Kidney glomerular epithelial cell (primary cell): ENCODE measurements around the gene SFT2D3.
"Not testable (repeated sequence)": the region's sequence is repeated elsewhere in the genome, so short reads cannot be mapped to it uniquely, and the experiment has no call there.

Experiments used
- DNase-seq: peaks from one replicate; lab custom pipeline; 2025; lab: John Stamatoyannopoulos, UW

SFT2D3 gene

GRCh38 chr2:127743477-127744026, 42.3 kb downstream of the SFT2D3 start:
- no peak for DNase-seq

GRCh38 chr2:127747621-127748020, 46.3 kb downstream of the SFT2D3 start:
- DNase-seq, result no peak

- DNase-seq, result not testable (repeated sequence)
These were observed 48.2 kb downstream of the SFT2D3 start for GRCh38 chr2:127749537-127749936.

GRCh38 chr2:127753374-127753773, 52.1 kb downstream of the SFT2D3 start:
- no peak for DNase-seq

- no peak for DNase-seq
These were observed 52.9 kb downstream of the SFT2D3 start for GRCh38 chr2:127754186-127754585.
